Activated CD4-positive, alpha-beta T cell treated with anti-CD3 and anti-CD28 coated beads for 48 hours (primary cell): Measurements from ENCODE around the gene LIPM.

Experiments used
- DNase-seq: peaks from one replicate; pipeline ENCODE4 v3.0.0-alpha.2; 2020

Gene LIPM, protein sequence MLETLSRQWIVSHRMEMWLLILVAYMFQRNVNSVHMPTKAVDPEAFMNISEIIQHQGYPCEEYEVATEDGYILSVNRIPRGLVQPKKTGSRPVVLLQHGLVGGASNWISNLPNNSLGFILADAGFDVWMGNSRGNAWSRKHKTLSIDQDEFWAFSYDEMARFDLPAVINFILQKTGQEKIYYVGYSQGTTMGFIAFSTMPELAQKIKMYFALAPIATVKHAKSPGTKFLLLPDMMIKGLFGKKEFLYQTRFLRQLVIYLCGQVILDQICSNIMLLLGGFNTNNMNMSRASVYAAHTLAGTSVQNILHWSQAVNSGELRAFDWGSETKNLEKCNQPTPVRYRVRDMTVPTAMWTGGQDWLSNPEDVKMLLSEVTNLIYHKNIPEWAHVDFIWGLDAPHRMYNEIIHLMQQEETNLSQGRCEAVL

DNA sequence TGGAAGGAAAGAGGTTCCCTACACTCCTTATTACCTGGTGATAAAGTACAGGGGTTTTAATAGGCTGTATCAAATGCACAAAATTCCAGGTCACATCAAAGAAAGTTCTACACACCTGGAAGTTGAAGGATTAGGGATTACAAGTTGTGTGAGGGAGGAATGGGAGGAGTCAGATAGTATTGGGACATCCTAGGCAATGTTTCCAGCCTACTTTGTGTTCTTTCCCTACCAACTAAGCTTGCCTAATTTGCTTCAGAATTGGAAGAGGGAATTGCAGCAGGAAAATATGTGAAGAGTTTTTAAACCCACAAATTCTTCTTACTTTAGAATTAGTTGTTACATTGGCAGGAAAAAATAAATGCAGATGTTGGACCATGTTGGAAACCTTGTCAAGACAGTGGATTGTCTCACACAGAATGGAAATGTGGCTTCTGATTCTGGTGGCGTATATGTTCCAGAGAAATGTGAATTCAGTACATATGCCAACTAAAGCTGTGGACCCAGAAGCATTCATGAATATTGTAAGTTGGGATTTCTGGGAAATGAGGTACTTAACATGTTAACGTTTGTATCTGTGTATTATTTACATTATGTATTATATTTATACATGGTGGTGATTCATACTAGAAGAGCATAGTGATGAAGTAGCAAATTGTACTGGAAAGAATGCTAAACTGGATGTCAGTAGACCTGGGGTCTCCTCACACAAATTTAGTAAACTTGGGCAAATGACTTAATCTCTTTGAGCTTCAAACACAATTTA, at the start of gene LIPM:
TSS of gene LIPM (plus strand) at position 208 of the 763 bp plus-strand sequence. CDS start at position 375, 167 bp downstream.
- DNase-seq: no peak

DNA sequence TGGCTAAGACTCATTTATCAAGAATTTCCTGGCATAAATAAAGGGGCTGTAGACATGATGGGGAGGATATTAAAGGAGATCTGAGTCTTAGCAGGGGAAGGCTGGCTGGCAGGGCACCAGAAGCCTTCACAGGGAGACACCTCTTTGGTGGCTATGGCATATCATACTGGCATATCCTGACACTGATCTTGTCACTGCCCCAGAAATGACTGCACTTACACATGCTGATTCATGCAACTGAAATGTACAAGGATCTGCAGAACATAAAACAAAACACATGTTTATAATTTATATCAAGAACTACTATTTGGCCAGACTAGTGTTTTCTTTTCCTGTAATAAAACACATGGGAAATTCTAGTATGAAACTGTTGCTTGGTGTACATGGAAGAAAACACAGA, 48.2 kb upstream of the LIPM start:
- DNase-seq: no peak

DNA sequence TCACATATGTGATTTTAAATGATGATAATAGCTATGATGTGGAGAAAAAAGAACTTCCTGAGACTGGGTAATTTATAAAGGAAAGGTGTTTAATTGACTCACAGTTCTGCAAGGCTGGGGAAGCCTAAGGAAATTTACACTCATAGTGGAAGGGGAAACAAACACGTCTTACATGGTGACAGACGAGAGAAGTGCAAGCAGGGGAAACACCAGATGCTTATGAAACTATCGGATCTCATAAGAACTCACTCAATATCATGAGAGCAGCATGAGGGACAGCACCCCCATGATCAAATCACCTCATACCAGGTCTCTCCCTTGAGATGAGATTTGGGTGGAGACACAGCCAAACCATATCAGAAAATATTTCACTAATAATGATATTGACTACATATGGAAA, 46.8 kb upstream of the LIPM start:
- DNase-seq: peak; percentile 42

DNA sequence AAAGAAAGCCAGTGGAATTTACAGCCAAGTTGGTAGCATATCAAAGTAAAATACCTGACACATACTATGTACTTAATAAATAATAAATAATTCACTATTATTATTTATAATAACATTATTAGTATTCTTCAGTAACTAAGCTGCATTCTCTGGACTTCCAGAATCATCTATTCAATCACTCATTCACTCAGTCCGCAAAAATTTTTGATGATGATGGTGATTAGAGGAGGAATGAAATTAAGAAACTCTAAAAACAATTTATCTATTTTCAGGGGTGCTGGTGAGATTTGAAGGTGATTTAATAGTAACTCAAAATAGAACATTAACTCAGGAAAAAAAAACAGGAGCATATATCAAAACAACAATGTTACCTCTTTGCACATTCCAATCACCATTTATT, 45.9 kb upstream of the LIPM start:
- DNase-seq: no peak

DNA sequence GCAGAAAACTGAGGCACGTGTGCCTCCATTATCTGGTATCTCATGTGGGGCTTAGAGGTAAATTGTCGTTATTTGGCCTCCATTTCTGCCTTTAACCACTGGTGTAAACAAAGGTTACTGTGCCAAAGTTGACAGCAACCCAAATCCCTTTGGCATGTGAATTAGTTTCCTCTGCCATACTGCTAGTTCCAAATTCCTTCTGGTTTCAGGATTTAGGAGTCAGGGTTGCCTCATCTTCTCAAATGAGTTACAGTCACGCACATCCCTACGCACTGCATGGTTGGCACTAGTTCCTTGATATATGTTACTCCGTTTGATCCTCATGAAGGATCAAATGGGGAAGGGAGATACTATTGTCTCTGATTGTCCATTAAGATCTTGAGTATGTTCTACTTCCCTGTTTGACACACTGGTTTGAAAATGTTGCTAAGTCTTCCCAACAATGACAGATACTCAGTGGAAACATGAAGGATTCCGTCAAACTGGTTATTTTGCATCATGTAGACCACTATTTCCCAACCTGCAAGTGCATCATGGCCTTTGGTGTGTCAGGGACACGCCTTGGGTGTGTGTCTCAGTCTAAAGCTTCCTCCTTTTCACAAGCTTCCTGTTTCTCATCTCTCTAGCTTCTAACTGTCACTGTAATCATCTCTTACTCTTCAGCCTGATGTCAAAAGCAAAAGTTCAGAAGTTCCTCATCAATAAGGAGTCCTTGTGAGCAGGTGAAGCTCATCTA, 43.0 kb upstream of the LIPM start, which contains the start of gene LIPN:
TSS of gene LIPN (plus strand) at position 655 of the 736 bp plus-strand sequence. CDS start 1,386 bp downstream, outside the sequence.
- no peak for DNase-seq

DNA sequence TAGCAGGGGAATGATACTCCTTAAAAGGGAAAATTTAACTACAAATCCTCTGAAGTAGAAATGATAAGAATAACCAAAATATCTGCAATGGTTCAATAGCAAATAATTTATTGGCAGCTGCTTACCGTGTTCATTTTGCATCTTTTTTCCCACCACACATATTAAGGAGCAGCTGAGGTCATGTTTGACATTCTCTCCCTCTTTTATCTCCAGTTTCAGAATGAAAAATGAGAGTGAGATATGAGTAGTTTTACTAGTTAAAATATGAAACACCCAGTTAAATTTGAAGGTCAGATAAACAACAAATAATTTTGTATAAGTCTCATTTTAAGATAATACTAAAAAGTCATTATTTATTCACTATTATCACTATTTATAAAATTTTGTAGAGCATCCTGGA, 39.6 kb upstream of the LIPM start:
- DNase-seq: no peak

DNA sequence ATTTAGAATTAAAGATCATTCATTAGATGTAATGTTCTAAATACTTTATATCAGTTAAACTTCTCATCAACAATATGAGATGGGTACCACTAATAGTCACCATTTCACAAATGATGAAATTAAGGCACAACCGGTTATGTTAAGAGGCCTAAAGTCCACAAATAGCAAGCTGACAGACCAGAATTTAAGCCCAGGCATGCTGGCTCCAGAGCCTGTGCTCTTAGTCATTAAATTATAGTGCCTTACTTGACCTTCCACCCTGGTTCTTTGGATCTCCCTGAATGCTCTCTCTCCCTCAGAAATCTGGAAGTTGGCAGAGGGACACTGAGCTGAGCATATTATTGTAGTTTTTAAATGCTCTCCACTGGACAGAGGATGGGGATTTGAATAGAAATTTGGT, 39.1 kb upstream of the LIPM start:
- no peak for DNase-seq

DNA sequence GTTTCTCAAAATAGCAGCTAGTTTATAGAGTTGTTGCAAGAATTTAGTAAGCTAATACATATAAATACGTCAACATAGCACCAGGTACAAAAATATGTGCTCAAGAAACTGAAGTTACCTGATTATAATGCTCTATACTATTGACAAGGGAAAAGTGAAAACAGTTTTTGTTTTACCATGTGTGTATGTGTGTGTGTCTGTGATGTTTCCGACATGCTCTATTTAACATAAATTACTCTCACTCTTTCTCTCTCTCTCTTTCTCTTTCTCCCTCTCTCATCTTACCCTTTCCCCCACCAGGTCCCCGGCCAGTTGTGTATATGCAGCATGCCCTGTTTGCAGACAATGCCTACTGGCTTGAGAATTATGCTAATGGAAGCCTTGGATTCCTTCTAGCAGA, 38.4 kb upstream of the LIPM start:
- DNase-seq: no peak

DNA sequence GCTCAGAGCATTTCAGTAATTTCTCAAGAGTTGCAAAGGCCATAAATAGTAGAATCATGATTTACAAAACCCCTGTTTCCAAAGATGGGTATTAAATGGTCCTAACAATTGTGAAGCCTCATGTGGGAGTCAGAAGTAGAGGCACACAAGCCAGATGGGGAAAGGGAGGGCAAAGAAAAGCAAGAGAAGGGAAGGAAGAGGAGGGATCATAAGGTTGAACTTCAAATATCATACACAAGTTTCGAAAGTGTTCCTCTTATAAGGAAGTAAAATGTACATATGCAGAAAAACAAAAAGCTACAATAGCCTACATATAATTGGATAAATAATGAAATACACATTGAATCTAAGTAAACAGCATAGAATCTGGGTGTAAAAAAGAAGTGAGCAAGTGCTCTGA, 36.7 kb upstream of the LIPM start:
- DNase-seq: no peak

DNA sequence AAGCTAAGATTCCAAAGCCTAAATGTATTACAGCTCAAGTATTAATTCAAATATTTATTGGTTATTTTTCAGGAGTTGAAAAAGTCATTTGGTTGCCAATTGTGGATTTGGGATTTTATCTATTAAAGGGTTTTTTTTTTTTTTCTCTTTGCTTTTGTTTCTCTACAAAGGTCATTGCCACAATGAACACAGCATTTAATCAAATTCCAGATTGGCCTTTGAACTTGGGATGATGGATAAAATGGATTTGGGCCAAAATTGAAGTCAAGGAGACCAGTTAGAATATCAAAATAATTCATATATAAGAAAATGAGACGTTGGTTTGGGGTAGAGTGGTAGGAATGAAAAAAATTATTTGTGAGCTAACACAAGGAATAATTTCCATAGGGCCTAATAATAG, 33.1 kb upstream of the LIPM start:
- no peak for DNase-seq

DNA sequence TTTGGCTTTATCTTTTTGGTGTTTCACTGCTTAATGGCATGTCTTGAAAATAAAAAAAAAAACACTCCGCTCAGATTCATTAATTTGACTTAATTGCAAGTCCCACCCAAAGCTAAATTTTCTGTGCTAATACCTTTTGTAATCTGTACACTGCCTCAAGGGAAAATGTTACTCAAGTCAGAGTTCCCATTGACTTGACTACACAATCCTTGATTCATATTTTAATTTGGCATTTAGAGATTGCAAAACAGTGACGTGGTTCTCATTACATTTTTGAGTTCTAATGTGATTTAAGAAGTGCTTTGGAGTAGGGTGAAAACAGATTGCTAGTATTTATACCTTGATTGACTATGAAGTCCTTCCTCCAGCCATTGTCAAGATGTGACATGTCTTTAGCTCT, 21.3 kb upstream of the LIPM start:
- no peak for DNase-seq

DNA sequence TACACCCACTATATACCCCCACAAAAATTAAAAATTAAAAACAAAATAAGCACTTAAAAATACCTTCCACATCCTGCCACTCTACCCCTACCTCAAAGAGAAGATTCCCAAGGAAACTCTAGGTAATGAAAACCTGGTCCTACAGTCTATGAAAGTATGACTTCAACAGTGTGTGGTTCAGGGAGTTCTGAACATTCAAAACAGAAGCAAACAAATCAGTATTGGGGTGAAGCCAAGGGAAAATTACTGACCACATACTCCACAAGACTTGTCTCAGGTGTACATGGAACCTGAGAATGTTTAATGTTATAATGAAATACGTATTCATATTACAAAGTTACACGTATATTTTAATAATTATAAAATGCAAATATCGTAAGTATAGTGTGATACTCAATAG, 20.3 kb upstream of the LIPM start:
- DNase-seq: no peak

DNA sequence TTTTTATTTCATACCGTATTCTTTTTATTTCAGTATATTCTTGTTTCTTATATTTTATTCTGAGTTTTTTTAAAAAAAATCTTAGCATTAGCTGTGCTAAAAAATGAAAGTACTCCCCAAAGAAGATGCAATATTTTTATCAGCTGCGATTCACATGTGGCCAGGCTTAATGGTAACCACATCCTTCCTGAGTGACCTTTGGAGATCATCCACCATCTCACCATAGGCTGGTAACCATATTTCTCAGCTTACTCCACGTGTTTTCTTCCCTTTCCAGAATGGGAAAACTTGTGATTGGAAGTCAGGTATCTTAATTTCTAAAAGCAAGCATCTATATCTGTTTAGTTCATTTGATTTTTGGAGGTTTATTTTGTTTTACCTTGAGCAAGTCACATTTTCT, 18.8 kb upstream of the LIPM start:
- DNase-seq: no peak

DNA sequence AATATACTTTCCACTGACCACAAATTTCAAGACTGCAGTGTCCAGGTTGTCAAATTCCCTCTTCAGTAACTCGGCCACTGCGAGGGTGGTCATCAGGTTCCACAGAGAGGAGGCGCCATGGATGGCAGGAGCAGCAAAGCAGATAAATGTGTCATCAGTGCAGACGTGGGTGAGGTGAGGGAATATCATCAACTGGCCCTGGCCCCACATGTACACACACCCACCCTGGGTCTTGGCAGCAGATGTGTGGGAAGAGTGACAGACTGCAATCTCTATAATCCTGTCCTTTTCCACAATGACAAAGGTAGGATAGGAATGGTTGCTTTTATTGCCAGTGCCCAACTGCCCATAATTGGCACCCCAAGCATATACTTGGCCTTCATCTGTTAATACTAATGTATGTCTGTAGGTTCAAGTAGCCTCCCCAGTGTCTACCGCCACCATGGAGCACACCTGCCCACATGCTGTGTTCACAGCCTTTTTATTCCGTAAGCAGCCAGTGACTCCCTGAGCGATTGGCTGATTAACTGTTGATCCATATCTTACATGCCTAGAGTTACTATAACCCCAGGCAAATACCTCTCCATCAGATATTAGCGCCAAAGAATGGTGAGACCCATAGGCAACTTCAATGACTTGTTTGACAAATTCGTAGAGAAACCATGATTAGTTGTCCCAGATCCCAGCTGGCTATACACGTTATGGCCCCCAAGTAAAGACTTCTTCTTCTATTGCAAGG, 16.3 kb upstream of the LIPM start:
- no peak for DNase-seq

DNA sequence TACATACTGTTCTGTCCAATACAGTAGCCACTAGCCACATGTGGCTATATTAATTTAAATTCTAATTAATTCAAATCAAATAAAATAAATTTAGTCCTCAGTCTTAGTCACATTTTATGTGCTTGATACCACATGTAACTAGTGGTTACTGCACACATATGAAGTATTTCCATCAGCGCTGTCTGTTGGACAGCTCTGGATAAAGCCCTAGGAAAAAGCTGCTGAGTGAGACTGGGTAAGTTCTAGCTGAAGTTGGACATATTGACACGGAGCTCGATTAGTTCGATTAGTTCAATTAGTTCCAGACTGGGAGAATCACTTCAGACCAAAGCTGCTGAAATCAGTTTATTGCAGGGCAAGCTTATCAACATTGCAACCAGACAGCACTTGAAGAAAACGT, 15.1 kb upstream of the LIPM start:
- no peak for DNase-seq

DNA sequence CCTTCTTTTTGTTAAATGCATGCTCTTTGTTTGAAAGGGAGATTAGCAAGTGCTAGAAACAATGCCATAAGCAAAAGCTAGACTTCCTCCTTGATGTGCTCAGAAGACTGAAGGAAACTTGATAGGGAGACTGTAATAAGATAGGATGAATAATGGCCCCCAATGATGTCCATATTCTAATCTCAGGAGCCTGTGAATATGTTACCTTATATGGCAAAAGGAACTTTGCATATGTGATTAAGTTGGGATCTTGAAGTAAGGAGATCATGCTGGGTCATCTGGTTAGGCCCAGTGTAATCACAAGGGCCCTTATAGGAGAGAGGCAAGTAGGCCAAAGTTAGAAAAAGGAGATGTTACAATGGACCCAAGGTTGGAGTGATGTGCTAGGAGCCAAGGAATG, 13.6 kb upstream of the LIPM start:
- no peak for DNase-seq

DNA sequence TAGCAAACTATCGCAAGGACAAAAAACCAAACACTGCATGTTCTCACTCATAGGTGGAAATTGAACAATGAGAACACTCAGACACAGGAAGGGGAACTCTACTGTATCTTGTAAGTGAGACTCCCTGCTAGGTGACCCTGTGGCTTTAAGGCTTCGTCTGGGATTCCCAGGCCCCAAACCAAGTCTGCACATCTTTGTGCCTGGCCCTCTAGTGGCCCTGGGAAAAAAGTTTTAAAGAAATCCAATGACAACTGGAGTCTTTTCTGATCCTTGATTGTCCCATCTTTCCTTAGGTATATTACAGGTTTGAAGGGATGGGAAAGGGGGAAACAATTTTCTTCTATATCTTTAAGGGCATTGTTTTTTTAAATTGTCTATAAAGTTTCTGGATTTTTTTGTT, 10.6 kb upstream of the LIPM start:
- DNase-seq: peak; percentile 23

DNA sequence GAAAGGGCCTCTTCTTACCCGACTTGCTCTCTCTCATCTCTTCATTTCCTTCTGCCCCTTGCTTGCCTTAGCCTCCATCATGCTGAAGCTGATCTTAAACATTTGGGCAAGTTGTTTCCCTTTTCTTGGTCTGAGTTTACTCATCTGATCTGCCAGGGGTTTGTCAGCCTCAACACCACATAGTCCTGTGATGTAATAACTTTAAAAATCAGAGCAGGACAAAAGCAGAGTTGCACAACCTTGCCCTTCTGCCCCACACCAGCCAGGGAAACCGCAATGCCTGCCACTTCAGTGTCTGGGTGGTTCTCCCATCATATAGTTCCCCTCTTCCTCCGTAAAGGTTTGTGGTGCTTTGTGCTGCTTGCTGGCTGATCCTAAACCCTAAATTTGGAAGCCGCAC, 9.9 kb upstream of the LIPM start:
- DNase-seq: no peak

DNA sequence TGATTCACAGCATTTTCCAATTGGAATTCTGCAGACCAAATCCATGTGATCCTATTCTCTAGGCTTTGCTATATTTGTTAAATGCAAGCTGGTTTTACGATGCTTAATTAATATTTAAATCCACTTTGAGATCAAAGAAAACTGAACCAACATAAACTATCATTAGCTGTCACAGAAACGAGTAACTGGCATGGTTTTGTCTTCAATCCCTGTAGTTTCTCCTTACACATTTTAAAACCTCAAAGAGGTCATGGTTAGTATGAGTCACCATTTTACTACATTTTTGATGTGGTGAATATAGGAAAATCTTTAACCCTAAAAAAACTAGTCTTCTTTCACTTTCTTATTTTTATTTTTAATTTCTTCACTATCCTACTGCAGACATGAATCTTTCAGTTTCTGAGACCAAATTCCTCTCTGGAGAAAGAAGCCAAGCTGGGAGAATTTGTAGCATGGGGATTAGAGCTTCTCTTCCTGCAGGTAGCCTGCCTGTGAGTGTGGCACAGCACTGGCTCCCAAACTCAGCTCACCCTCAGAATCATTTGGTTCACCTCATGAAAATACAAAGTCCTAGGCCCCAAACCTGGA, 8.7 kb upstream of the LIPM start:
- no peak for DNase-seq

DNA sequence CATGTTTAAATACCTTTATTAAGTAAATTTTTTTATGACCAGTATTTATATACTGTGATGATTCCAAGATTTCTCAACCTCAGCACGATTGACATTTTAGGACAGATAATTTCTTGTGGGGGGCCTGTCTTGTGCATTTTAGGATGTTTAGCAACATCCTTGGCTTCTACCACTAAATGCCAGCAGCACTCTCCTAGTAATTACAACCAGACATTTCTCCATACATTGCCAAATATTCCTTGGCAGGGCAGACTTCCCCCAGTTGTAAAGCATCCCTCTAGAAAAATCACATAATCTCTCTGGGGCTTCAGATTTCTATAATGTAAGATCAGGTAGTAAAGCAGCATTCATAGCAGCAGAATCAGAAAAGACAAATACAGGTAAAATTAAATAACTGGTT, 7.8 kb upstream of the LIPM start:
- DNase-seq: no peak

DNA sequence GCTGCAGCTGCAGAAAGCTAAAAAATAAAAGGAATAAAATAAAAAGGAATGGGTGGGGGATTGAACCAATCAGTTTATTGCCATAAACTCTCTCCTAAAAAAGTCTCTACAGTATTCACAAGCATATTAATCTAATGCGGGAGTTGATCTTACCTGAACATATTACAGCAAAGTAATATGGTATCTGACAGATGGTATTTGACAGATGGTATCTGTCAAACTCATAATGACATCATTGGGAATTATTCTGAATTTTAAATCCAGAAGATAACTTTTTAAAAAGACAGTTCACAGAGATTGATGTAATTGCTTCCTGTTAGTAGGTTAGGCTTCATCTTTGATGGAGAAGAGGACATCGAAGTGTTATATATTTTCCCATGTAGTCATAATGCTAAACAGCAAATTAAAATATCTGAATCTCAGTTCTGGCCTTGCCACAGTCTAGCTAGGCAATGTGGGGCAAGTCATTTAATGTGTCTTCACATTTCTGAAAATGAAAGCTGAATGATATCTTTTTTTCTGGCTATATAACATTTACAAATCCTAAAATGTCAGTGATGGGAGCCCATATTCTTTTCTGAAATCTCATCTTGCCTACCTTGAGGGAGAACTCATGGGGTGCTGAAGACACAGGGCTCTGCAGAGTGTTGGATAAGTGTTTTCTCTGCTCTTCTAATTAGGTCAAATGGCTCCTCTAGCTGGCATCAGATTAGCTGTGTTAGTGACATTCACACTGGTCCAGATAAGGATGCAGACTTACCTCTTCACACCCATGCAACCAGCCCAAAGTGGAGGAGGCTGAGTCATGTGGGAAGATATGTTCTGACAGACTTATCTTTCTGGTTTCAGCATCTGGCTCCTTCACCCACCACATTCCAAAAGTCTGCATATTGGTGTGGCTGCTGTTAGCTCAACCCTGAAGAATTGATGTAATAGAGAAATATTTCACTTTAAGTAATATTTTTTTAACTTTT, 2.1 kb upstream of the LIPM start:
- DNase-seq: peak; percentile 54
